ENCODE results near the gene LZTR1. TPM values are rescaled to one million over a fixed set of nuclear protein-coding genes. Genes with fewer than 3 reads are reported as not detected.

The LZTR1 gene
- total RNA-seq, 1 donor from 2014 or later, result 72.8 TPM

- TF ChIP-seq CTCF (IDR thresholded peaks at IDR 0.05), result no peak
Measured at GRCh38 chr22:20996031-20996410, 13.9 kb downstream of the LZTR1 start.

GRCh38 chr22:20996598-20997535 lies 14.8 kb downstream of the LZTR1 start:
- Histone ChIP-seq H3K4me3 (no peak overlapping the region), H3K27me3 (no peaks in the 10 kb centered on the region), H3K27ac (no peak overlapping the region), H3K4me1 (peaks cover 5 to 17% of the 10 kb centered on the region in 2 donors), H3K36me3 (peaks cover 42 to 77% of the 10 kb centered on the region in 2 donors), H3K9me3 (no peaks in the 10 kb centered on the region)
- no peak for DNase-seq (ENCODE audit: low spot score in 2 of 2)
- no peak for TF ChIP-seq CTCF (IDR thresholded peaks at IDR 0.05)
- intact Hi-C loops (cut with DNase I), result no loop called here

More at GRCh38 chr22:20996031-20996410, 13.9 kb downstream of the LZTR1 start:
- no peaks in the 10 kb centered on the region for H3K27me3 ChIP-seq
- peaks cover 3 to 15% of the 10 kb centered on the region in 2 donors for H3K4me1 ChIP-seq
- DNase-seq (ENCODE audit: low spot score in 2 of 2), result no peak
- H3K27ac ChIP-seq, result no peak overlapping the region
- no peak overlapping the region for H3K4me3 ChIP-seq
- no peaks in the 10 kb centered on the region for H3K9me3 ChIP-seq
- H3K36me3 ChIP-seq, result peaks cover 50 to 85% of the 10 kb centered on the region in 2 donors
- intact Hi-C loops (cut with DNase I), result no loop called here

- TF ChIP-seq CTCF (IDR thresholded peaks at IDR 0.05), result no peak
- DNase-seq (ENCODE audit: low spot score in 2 of 2), result no peak
- Histone ChIP-seq H3K9me3 (no peaks in the 10 kb centered on the region), H3K27me3 (no peaks in the 10 kb centered on the region), H3K4me3 (no peak overlapping the region), H3K36me3 (peaks cover 34 to 68% of the 10 kb centered on the region in 2 donors), H3K27ac (no peak overlapping the region), H3K4me1 (peaks cover 5 to 18% of the 10 kb centered on the region in 2 donors)
- intact Hi-C loops (cut with DNase I), result no loop called here
Measured at GRCh38 chr22:20997536-20998257, 15.6 kb downstream of the LZTR1 start.

GRCh38 chr22:20998411-20999336 lies 16.6 kb downstream of the LZTR1 start:
- intact Hi-C loops (cut with DNase I), result no loop called here
- peaks cover 24 to 59% of the 10 kb centered on the region in 2 donors for H3K36me3 ChIP-seq
- no peak for TF ChIP-seq CTCF (IDR thresholded peaks at IDR 0.05)

More at GRCh38 chr22:20998411-20999336, 16.6 kb downstream of the LZTR1 start:
- peaks cover 12 to 27% of the 10 kb centered on the region in 2 donors for H3K4me1 ChIP-seq
- no peaks in the 10 kb centered on the region for H3K9me3 ChIP-seq
- DNase-seq (ENCODE audit: low spot score in 2 of 2), result no peak
- no peak overlapping the region for H3K4me3 ChIP-seq
- no peaks in the 10 kb centered on the region for H3K27me3 ChIP-seq
- H3K27ac ChIP-seq, result no peak overlapping the region

Measured in ascending aorta (tissue), 2 donors.